ENCODE measurements around the gene PDZD8.

Gene PDZD8

DNA sequence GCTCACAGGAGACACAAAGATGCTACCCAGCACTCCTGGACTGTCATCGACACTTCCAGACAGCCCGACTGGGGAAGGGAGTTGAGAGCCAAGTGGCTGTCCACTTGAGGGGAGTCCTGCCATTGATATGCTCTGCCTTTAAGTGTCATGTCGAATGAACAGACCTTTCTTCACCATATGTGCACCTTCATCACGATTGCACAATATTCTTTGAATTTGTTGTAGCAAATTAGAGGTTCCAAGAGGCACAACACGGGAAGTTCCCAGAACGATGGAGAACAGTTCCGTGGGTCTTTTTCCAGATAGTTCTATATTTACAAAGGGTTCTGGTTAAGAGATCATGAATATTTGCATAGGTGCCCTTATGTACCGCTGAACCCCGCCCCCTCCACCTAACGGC is 118.3 kb downstream of the PDZD8 start:
- 86 to 87% methylated on average over 10 of the region's 10 CpGs for WGBS, 2 experiments

DNA sequence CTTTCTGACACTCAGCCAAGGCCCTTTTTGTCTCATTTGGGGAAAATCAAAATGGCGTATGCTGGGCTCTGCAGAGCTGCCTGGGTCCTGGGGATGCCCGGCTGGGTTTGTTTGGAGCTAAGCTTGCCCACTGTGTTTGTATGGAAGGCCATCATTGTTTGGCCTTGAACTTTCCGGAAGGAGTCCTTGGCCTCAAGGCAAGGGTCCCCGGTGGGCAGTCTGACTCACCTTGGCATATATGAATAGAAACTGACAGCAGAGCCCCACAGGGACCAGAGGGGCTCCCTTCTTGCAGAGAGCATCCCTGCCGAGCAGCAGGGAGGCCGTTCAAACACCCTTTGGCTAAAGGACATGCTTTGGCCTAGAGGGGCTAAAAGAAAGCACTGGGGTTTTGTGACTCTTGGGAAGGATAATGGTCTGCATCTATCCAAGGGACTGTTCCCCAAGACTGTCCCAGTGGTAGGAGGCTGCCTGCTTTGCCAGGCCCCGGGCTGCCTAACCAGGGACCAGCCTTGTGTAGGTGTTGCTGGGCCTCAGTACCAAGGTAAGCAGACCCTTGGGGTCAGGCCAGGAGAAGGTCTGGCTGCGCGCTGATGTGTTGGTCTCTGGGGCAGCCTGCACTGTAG is 119.3 kb downstream of the PDZD8 start:
- Histone ChIP-seq H3K9me3 (ENCODE audit: control insufficient read depth, low read length) (no peaks in the 10 kb centered on the region), H3K4me1 (ENCODE audit: control insufficient read depth, insufficient read depth, low read length) (peaks cover 11% of the 10 kb centered on the region), H3K27me3 (ENCODE audit: control insufficient read depth, insufficient read depth, low read length, poor library complexity, severe bottlenecking) (no peaks in the 10 kb centered on the region), H3K27ac (ENCODE audit: insufficient read depth, low read depth, low read length, poor library complexity, severe bottlenecking) (no peak overlapping the region), H3K4me3 (ENCODE audit: insufficient read depth, low read depth, low read length) (no peak overlapping the region), H3K36me3 (ENCODE audit: control insufficient read depth, insufficient read depth, low read length) (no peaks in the 10 kb centered on the region)
- WGBS, 2 experiments, result 91% methylated on average over 9 of the region's 9 CpGs

More for the DNA sequence above, 118.3 kb downstream of the PDZD8 start:
- Histone ChIP-seq H3K4me3 (ENCODE audit: insufficient read depth, low read depth, low read length) (no peak overlapping the region), H3K36me3 (ENCODE audit: control insufficient read depth, insufficient read depth, low read length) (no peaks in the 10 kb centered on the region), H3K4me1 (ENCODE audit: control insufficient read depth, insufficient read depth, low read length) (peaks cover 8% of the 10 kb centered on the region), H3K27me3 (ENCODE audit: control insufficient read depth, insufficient read depth, low read length, poor library complexity, severe bottlenecking) (no peaks in the 10 kb centered on the region), H3K27ac (ENCODE audit: insufficient read depth, low read depth, low read length, poor library complexity, severe bottlenecking) (no peak overlapping the region), H3K9me3 (ENCODE audit: control insufficient read depth, low read length) (no peaks in the 10 kb centered on the region)

DNA sequence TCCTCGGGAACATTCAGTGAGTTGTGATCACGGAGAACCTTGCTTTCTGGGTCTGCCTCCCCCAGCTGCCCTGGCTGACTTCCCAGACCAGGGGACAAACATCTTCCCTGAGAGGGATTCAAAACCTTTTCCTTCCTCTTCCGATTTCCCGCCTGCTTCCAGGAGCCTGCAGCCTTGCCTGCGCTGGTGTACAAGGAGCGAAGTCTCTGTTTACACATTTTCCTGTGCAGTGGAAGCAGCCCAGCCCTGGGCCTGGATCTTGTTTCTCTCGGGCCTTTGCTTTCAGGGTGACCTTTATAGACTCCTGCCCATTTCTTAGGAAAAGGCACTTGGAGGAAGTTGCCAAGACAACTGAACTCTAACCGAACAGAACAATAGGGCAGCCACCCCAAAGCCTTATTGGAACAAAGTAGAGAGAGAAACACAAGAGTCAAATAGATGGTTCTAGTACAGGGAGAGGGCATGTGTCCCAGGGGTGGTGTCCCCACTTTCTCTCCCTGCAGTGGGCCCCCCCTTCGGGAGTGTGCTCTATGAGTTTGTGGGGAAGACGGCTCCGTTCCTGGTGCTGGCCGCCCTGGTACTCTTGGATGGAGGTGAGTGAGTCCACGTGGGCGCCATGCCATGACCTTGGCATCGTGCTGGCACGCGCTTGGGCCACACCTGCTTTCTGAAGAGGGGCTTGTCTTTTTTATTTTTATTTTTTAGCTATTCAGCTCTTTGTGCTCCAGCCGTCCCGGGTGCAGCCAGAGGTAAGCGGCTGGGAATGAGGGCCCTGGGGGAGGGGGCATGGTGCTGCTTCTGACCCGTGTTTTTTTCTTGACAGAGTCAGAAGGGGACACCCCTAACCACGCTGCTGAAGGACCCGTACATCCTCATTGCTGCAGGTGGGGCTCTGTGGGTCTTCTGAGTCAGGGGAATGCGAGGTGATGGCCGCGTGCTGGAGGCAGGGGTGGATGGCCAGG is 120.2 kb downstream of the PDZD8 start:
- Histone ChIP-seq H3K27ac (ENCODE audit: insufficient read depth, low read depth, low read length, poor library complexity, severe bottlenecking) (no peak overlapping the region), H3K4me1 (ENCODE audit: control insufficient read depth, insufficient read depth, low read length) (peaks cover 11% of the 10 kb centered on the region), H3K4me3 (ENCODE audit: insufficient read depth, low read depth, low read length) (no peak overlapping the region), H3K36me3 (ENCODE audit: control insufficient read depth, insufficient read depth, low read length) (no peaks in the 10 kb centered on the region), H3K9me3 (ENCODE audit: control insufficient read depth, low read length) (no peaks in the 10 kb centered on the region), H3K27me3 (ENCODE audit: control insufficient read depth, insufficient read depth, low read length, poor library complexity, severe bottlenecking) (peaks cover 3% of the 10 kb centered on the region)
- 90% methylated on average over 26 of the region's 26 CpGs for WGBS, 2 experiments

DNA sequence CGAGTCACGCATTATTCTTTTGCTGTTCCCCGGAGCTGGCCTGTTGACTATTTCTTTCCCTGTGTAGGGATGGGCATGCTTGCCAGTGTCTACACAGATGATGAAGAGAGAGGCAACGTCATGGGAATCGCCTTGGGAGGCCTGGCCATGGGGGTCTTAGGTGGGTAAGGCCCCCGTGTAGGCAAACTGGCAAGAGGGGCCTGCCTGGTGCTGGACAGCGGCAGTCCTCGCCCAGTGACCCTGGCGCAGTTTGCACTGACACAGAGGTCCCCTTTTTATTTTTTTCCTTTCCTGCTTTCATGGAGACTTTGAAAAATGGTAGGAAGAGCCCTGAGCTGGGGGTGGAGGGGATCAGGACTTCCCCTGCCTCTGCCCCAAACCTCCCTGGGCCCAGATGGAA is 120.9 kb downstream of the PDZD8 start:
- WGBS, 2 experiments, result 81 to 84% methylated on average over 9 of the region's 9 CpGs

DNA sequence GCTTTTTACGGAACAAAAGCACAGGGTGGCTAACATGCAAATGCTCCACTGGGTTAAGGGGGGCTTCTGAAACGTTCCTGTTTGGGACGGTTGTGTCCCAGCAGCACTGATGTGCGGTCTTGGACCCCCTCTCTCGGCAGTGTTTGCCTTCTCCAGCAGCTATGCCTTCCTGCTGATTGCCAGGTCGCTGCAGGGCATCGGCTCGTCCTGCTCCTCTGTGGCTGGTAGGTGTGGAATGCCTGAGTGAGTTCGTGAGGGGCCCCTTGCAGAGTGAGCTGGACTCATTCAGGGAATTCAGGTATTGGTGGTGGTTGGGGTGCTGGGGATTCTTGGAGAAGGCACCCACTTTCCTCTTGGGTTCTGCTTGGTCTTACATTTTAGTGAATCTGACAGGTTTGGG is 121.3 kb downstream of the PDZD8 start:
- Histone ChIP-seq H3K27ac (ENCODE audit: insufficient read depth, low read depth, low read length, poor library complexity, severe bottlenecking) (no peak overlapping the region), H3K4me1 (ENCODE audit: control insufficient read depth, insufficient read depth, low read length) (peaks cover 7% of the 10 kb centered on the region)
- WGBS, 2 experiments, result 78 to 80% methylated on average over 9 of the region's 9 CpGs

More for the DNA sequence above, 120.9 kb downstream of the PDZD8 start:
- Histone ChIP-seq H3K27me3 (ENCODE audit: control insufficient read depth, insufficient read depth, low read length, poor library complexity, severe bottlenecking) (peaks cover 3% of the 10 kb centered on the region), H3K27ac (ENCODE audit: insufficient read depth, low read depth, low read length, poor library complexity, severe bottlenecking) (no peak overlapping the region), H3K4me1 (ENCODE audit: control insufficient read depth, insufficient read depth, low read length) (peaks cover 7% of the 10 kb centered on the region), H3K36me3 (ENCODE audit: control insufficient read depth, insufficient read depth, low read length) (no peaks in the 10 kb centered on the region), H3K9me3 (ENCODE audit: control insufficient read depth, low read length) (no peaks in the 10 kb centered on the region), H3K4me3 (ENCODE audit: insufficient read depth, low read depth, low read length) (no peak overlapping the region)

DNA sequence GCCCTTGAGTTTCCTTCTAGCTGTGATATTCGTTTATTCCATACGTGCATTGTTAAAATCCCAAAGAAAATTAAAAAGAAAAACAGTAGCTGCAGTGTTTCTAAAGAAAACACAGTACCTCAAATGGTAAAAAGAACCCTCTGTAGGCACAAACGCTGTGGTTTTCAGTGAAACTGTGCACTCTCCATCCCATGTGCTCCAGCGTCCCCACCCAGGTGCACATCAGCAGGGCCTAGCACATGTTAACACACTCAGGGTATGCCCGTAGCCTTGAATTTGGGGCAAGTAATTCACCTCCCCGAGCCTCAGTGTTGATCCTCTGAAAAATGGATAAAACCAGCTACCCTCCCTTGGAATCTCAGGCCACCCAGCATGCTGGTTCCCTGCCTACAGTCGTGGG is 124.8 kb downstream of the PDZD8 start:
- H3K4me3 ChIP-seq (ENCODE audit: insufficient read depth, low read depth, low read length), result no peak overlapping the region
- peaks cover 3% of the 10 kb centered on the region for H3K27me3 ChIP-seq (ENCODE audit: control insufficient read depth, insufficient read depth, low read length, poor library complexity, severe bottlenecking)
- H3K9me3 ChIP-seq (ENCODE audit: control insufficient read depth, low read length), result no peaks in the 10 kb centered on the region
- H3K36me3 ChIP-seq (ENCODE audit: control insufficient read depth, insufficient read depth, low read length), result no peaks in the 10 kb centered on the region
- H3K27ac ChIP-seq (ENCODE audit: insufficient read depth, low read depth, low read length, poor library complexity, severe bottlenecking), result no peak overlapping the region
- WGBS, 2 experiments, result 61 to 63% methylated on average over 7 of the region's 7 CpGs
- peaks cover 7% of the 10 kb centered on the region for H3K4me1 ChIP-seq (ENCODE audit: control insufficient read depth, insufficient read depth, low read length)

More for the DNA sequence above, 121.3 kb downstream of the PDZD8 start:
- Histone ChIP-seq H3K36me3 (ENCODE audit: control insufficient read depth, insufficient read depth, low read length) (no peaks in the 10 kb centered on the region), H3K9me3 (ENCODE audit: control insufficient read depth, low read length) (no peaks in the 10 kb centered on the region), H3K4me3 (ENCODE audit: insufficient read depth, low read depth, low read length) (no peak overlapping the region), H3K27me3 (ENCODE audit: control insufficient read depth, insufficient read depth, low read length, poor library complexity, severe bottlenecking) (peaks cover 3% of the 10 kb centered on the region)

DNA sequence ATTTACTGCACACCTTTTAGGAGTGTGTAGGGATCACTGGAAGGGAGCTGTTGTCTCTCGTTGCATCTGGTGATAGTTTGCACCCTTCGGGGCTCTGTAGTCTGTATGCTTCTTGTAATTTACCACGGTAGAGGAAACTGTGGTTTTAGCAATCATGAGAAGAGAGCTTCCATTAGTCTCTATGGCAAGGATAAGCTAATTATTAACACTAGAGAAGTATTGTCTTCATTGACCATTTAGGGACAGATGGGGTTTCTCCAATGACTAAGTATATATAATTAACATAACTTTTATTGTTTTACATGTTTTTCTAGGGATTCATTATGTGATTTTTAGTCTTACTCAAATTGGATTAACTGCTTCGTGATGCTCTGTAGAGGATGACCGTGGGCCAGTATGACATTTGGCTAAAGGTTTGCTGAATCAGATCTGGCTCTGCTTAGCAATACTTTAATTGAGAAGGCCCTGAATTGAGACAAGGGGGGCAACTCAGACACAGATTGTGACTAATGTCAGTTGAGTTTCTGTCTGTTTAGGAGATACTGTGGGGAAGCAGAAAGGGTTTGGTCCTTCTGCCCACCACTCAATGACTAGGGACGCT is 125.6 kb downstream of the PDZD8 start:
- Histone ChIP-seq H3K4me3 (ENCODE audit: insufficient read depth, low read depth, low read length) (no peak overlapping the region), H3K4me1 (ENCODE audit: control insufficient read depth, insufficient read depth, low read length) (peaks cover 7% of the 10 kb centered on the region), H3K9me3 (ENCODE audit: control insufficient read depth, low read length) (no peaks in the 10 kb centered on the region), H3K27ac (ENCODE audit: insufficient read depth, low read depth, low read length, poor library complexity, severe bottlenecking) (no peak overlapping the region), H3K36me3 (ENCODE audit: control insufficient read depth, insufficient read depth, low read length) (no peaks in the 10 kb centered on the region), H3K27me3 (ENCODE audit: control insufficient read depth, insufficient read depth, low read length, poor library complexity, severe bottlenecking) (peaks cover 10% of the 10 kb centered on the region)
- 80 to 81% methylated on average over 6 of the region's 6 CpGs for WGBS, 2 experiments

DNA sequence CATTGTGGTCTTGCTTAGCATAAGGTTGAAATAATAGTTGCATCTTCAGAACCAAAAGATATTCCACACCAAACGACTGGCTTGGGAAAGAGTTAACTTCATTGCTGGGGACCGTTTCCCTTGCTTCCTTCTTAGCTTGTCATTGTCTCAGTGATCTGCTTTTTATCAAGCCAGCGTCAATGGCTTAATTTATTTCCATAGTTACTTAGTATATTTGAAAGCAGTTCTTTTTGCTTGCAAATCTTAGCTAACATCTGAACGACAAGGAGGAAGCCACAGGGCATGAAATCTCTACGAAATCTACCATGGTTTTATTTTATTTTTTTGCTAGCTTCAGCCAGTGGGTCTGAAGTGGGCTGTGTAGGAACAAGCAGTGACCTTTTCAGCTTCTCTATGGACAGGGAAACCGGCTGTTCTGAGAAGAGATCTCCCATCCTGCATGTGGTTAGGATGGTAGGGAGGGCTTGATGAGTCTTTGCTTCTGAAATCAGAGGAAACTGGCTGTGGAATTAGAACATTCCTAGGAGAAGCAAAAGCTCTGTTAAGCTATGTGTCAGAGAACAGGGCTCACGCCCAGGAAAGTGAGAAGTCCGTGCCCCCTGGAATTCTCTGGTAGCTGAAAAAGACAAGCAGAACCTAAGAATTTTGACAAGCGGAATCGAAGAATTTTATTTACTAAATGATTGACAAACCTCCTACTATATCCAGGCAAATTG is 126.3 kb downstream of the PDZD8 start:
- peaks cover 13% of the 10 kb centered on the region for H3K27me3 ChIP-seq (ENCODE audit: control insufficient read depth, insufficient read depth, low read length, poor library complexity, severe bottlenecking)
- WGBS, 2 experiments, result 74 to 81% methylated on average over 10 of the region's 10 CpGs
- H3K27ac ChIP-seq (ENCODE audit: insufficient read depth, low read depth, low read length, poor library complexity, severe bottlenecking), result no peak overlapping the region
- H3K4me1 ChIP-seq (ENCODE audit: control insufficient read depth, insufficient read depth, low read length), result peaks cover 7% of the 10 kb centered on the region
- H3K36me3 ChIP-seq (ENCODE audit: control insufficient read depth, insufficient read depth, low read length), result no peaks in the 10 kb centered on the region
- H3K9me3 ChIP-seq (ENCODE audit: control insufficient read depth, low read length), result no peaks in the 10 kb centered on the region
- H3K4me3 ChIP-seq (ENCODE audit: insufficient read depth, low read depth, low read length), result no peak overlapping the region

DNA sequence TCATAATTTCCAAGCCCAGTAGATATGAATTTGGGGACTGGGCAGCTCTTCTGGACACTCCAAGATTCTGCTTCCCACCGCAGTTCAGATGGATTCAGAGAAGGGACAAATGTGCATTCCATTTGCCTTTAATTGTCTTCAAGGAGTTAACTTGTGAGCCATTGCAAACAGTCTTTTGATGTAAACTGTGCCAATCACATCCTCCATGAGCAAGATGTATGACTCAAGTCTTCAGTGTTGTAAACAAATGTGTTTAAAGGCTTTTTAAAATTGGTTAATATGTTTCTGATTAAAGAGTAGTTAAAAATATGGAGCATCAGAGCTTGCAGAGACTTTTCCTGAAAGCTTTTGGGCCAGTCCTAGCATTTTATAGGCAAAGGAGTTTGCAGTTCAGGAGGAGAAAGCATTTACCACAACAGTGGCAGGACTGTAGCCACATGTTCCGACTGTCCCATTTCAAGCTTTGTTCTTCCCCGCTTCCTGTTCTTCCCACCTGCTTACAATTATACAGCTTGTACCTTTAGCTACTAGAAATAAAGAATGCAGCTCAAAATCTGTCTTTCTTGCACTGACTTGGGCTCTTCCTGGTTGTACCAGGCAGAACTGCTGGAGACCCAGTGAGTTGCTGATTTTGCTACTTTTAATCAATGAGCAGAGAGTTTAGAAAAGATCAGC is 128.1 kb downstream of the PDZD8 start:
- H3K36me3 ChIP-seq (ENCODE audit: control insufficient read depth, insufficient read depth, low read length), result no peaks in the 10 kb centered on the region
- H3K9me3 ChIP-seq (ENCODE audit: control insufficient read depth, low read length), result no peaks in the 10 kb centered on the region
- H3K4me1 ChIP-seq (ENCODE audit: control insufficient read depth, insufficient read depth, low read length), result peaks cover 7% of the 10 kb centered on the region
- no peak overlapping the region for H3K4me3 ChIP-seq (ENCODE audit: insufficient read depth, low read depth, low read length)
- WGBS, 2 experiments, result 95 to 98% methylated on average over 3 of the region's 3 CpGs
- H3K27ac ChIP-seq (ENCODE audit: insufficient read depth, low read depth, low read length, poor library complexity, severe bottlenecking), result no peak overlapping the region
- peaks cover 31% of the 10 kb centered on the region for H3K27me3 ChIP-seq (ENCODE audit: control insufficient read depth, insufficient read depth, low read length, poor library complexity, severe bottlenecking)
